ENCODE results near the gene PLXNB2.

GRCh38 chr22:50283821-50284220 lies 23.6 kb downstream of the PLXNB2 start:
- no peak for TF ChIP-seq EZH2phosphoT487 (IDR thresholded peaks at IDR 0.05; ENCODE audit: low read depth)
- no peak for TF ChIP-seq CTCF (IDR thresholded peaks at IDR 0.05; ENCODE audit: low read depth, low read length)

Data from OCI-LY3 (cell line).